Liver (tissue), 3 donors: Measurements from ENCODE around the gene PLA2G4E.

Experiments used
- ATF3 ChIP-seq: IDR thresholded peaks from 2 replicates; pipeline ENCODE4 v1.6.1; 2016; ENCODE audit warnings: antibody characterized with exemption
- CTCF ChIP-seq: fragments of 150-350 bp; IDR thresholded peaks from 2 replicates; pipeline ENCODE4 v1.5.1; 2017; ENCODE audit warnings: improper control_type of control experiment, low read depth, low read length; ENCODE audit not compliant: missing input control
- FOXA2 ChIP-seq: IDR thresholded peaks from 2 replicates; pipeline ENCODE4 v1.6.1; 2016; ENCODE audit warnings: antibody characterized with exemption
- GABPA ChIP-seq, 2 donors: IDR thresholded peaks in 1 of 2; conservative IDR thresholded peaks in 1 of 2; 2 replicates each; pipeline ENCODE4 v1.6.1; 2016; ENCODE audit warnings: antibody characterized with exemption in 2 of 2, mild to moderate bottlenecking in 1 of 2, moderate library complexity in 1 of 2
- HNF4G ChIP-seq: IDR thresholded peaks from 2 replicates; pipeline ENCODE4 v1.6.1; 2016; ENCODE audit warnings: antibody characterized with exemption
- JUND ChIP-seq, 2 donors: IDR thresholded peaks; 2 replicates each; pipeline ENCODE4 v1.6.1; 2016; ENCODE audit warnings: antibody characterized with exemption in 2 of 2
- MAX ChIP-seq: IDR thresholded peaks from 2 replicates; pipeline ENCODE4 v1.6.1; 2016; ENCODE audit warnings: antibody characterized with exemption
- NR2F2 ChIP-seq: IDR thresholded peaks from 2 replicates; pipeline ENCODE4 v1.6.1; 2016; ENCODE audit warnings: antibody characterized with exemption
- RAD21 ChIP-seq, 2 donors: IDR thresholded peaks; 2 replicates each; pipeline ENCODE4 v1.6.1; 2016; ENCODE audit warnings: antibody characterized with exemption in 2 of 2, mild to moderate bottlenecking in 2 of 2
- REST ChIP-seq: IDR thresholded peaks from 2 replicates; pipeline ENCODE4 v1.6.1; 2016; ENCODE audit warnings: antibody characterized with exemption, mild to moderate bottlenecking
- RXRA ChIP-seq, 2 donors: IDR thresholded peaks; 2 replicates each; pipeline ENCODE4 v1.6.1; 2017 to 2018; ENCODE audit warnings: antibody characterized with exemption in 2 of 2, mild to moderate bottlenecking in 1 of 2
- SP1 ChIP-seq: IDR thresholded peaks from 2 replicates; pipeline ENCODE4 v1.6.1; 2018; ENCODE audit warnings: antibody characterized with exemption, mild to moderate bottlenecking
- TAF1 ChIP-seq: conservative IDR thresholded peaks from 2 replicates; pipeline ENCODE4 v1.6.1; 2016; ENCODE audit warnings: antibody characterized with exemption, mild to moderate bottlenecking
- YY1 ChIP-seq: IDR thresholded peaks from 2 replicates; pipeline ENCODE4 v1.6.1; 2016; ENCODE audit warnings: antibody characterized with exemption, mild to moderate bottlenecking
- donor health status: healthy.
- donor health status: healthy.

GRCh38 chr15:41957021-41957897, 63.6 kb downstream of the PLA2G4E start:
- TF ChIP-seq CTCF (no peak), REST (no peak), MAX (no peak), GABPA (IDR thresholded peaks at IDR 0.05 in 1 of 2, conservative IDR thresholded peaks at IDR 0.05 in 1 of 2) (no peak), FOXA2 (no peak), YY1 (no peak), TAF1 (no peak), RXRA (IDR thresholded peaks at IDR 0.05) (no peak), HNF4G (no peak), SP1 (no peak), NR2F2 (no peak), JUND (IDR thresholded peaks at IDR 0.05) (no peak), RAD21 (IDR thresholded peaks at IDR 0.05) (no peak), ATF3 (no peak)
